Measurements from ENCODE around the gene ASCC1. TPM values are rescaled to one million over a fixed set of nuclear protein-coding genes. Genes with fewer than 3 reads are reported as not detected.
"Not testable (repeated sequence)": the region's sequence is repeated elsewhere in the genome, so short reads cannot be mapped to it uniquely, and the experiment has no call there.

ASCC1 gene
- total and polyA plus RNA-seq, 2 of the 4 experiments (the other 2 are of a cell fraction) = 15.9 to 21.0 TPM

DNA sequence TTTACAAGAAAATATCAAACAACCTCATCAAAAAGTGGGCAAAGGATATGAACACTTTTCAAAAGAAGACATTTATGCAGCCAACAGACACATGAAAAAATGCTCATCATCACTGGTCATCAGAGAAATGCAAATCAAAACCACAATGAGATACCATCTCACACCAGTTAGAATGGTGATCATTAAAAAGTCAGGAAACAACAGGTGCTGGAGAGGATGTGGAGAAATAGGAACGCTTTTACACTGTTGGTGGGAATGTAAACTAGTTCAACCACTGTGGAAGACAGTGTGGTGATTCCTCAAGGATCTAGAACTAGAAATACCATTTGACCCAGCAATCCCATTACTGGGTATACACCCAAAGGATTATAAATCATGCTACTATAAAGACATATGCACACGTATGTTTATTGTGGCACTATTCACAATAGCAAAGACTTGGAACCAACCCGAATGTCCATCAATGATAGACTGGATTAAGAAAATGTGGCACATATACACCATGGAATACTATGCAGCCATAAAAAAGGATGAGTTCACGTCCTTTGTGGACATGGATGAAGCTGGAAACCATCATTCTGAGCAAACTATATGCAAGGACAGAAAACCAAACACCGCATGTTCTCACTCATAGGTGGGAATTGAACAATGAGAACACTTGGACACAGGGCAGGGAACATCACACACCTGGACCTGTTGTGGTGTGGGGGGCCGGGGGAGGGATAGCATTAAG lies 65.2 kb downstream of the ASCC1 start:
- H4K20me1 ChIP-seq (ENCODE audit: insufficient read depth, low read length); H3K79me1 ChIP-seq (ENCODE audit: low read depth in 1 of 2, low read length in 2 of 2); H3K9ac ChIP-seq (ENCODE audit: low read depth, low read length); H2BK120ac ChIP-seq (ENCODE audit: low read depth, low read length); H3K4me3 ChIP-seq (ENCODE audit: insufficient read depth, low read depth, low read length); H3K56ac ChIP-seq (ENCODE audit: extremely low read depth, insufficient read depth, low read length); H3K27me3 ChIP-seq (ENCODE audit: control insufficient read depth, insufficient read depth, low read length); H3K14ac ChIP-seq (replicated peaks; ENCODE audit: low read depth, low read length); H2BK20ac ChIP-seq (ENCODE audit: low read depth, low read length); intact Hi-C loops (cut with micrococcal nuclease); dilution Hi-C loops (cut with HindIII; ENCODE audit: low sequenced_read_pairs, unreplicated experiment); DNase-seq; H3K4ac ChIP-seq (ENCODE audit: low read depth, low read length); H3K9me1 ChIP-seq (ENCODE audit: insufficient read depth, low read length); H3K4me1 ChIP-seq (ENCODE audit: control insufficient read depth, insufficient read depth, low read length); H3K18ac ChIP-seq (ENCODE audit: low read depth, low read length); CTCF ChIA-PET; H3K4me2 ChIP-seq (ENCODE audit: low read depth, low read length); H2AK9ac ChIP-seq (replicated peaks; ENCODE audit: low read depth, low read length, poor library complexity); POLR2A ChIA-PET (ENCODE audit: unreplicated experiment); in situ Hi-C loops (cut with MboI; ENCODE audit: low sequenced_read_pairs); H3K9me3 ChIP-seq (ENCODE audit: control insufficient read depth, insufficient read depth, low read length); H2AFZ ChIP-seq (replicated peaks; ENCODE audit: low read length, poor library complexity); H2AK5ac ChIP-seq (ENCODE audit: low read depth, low read length); ATAC-seq (ENCODE audit: low read depth); H2BK5ac ChIP-seq (ENCODE audit: low read depth, low read length, poor library complexity, severe bottlenecking); H3K23ac ChIP-seq (ENCODE audit: low read depth, low read length); H3K27ac ChIP-seq (ENCODE audit: insufficient read depth, low read length); H3K36me3 ChIP-seq (ENCODE audit: control insufficient read depth, insufficient read depth, low read length); H2BK15ac ChIP-seq (ENCODE audit: low read depth, low read length); H4K5ac ChIP-seq (ENCODE audit: low read depth, low read length); H4K91ac ChIP-seq (ENCODE audit: insufficient read depth, low read depth, low read length); H4K8ac ChIP-seq (ENCODE audit: low read depth in 2 of 2, low read length in 2 of 2); BruUV-seq (replicated peaks): not testable (repeated sequence)
- no CpG with 5 or more reads among the region's 6 CpGs for WGBS, 2 experiments (ENCODE audit: extremely low coverage in 2 of 2, insufficient read length in 1 of 2)

DNA sequence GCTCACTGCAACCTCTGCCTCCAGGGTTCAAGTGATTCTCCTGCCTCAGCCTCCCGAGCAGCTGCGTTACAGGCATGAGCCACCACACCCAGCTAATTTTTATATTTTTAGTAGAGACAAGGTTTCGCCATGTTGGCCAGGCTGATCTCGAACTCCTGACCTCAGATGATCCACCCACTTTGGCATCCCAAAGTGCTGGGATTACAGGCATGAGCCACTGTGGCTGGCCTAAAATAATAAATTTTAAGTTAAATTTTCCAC lies 68.8 kb downstream of the ASCC1 start:
- H3K14ac ChIP-seq (replicated peaks; ENCODE audit: low read depth, low read length); H4K20me1 ChIP-seq (ENCODE audit: insufficient read depth, low read length); H2BK120ac ChIP-seq (ENCODE audit: low read depth, low read length); H3K23ac ChIP-seq (ENCODE audit: low read depth, low read length); H2BK15ac ChIP-seq (ENCODE audit: low read depth, low read length); H2AFZ ChIP-seq (replicated peaks; ENCODE audit: low read length, poor library complexity); H3K27me3 ChIP-seq (ENCODE audit: control insufficient read depth, insufficient read depth, low read length); H3K4me3 ChIP-seq (ENCODE audit: insufficient read depth, low read depth, low read length); in situ Hi-C loops (cut with MboI; ENCODE audit: low sequenced_read_pairs); H4K8ac ChIP-seq (ENCODE audit: low read depth in 2 of 2, low read length in 2 of 2); H2AK5ac ChIP-seq (ENCODE audit: low read depth, low read length); H2BK5ac ChIP-seq (ENCODE audit: low read depth, low read length, poor library complexity, severe bottlenecking); intact Hi-C loops (cut with micrococcal nuclease); H3K27ac ChIP-seq (ENCODE audit: insufficient read depth, low read length); H2BK20ac ChIP-seq (ENCODE audit: low read depth, low read length); H3K4me2 ChIP-seq (ENCODE audit: low read depth, low read length); H4K5ac ChIP-seq (ENCODE audit: low read depth, low read length); H4K91ac ChIP-seq (ENCODE audit: insufficient read depth, low read depth, low read length); H3K9ac ChIP-seq (ENCODE audit: low read depth, low read length); dilution Hi-C loops (cut with HindIII; ENCODE audit: low sequenced_read_pairs, unreplicated experiment); H3K79me1 ChIP-seq (ENCODE audit: low read depth in 1 of 2, low read length in 2 of 2); BruUV-seq (replicated peaks); H2AK9ac ChIP-seq (replicated peaks; ENCODE audit: low read depth, low read length, poor library complexity); H3K9me1 ChIP-seq (ENCODE audit: insufficient read depth, low read length); DNase-seq; H3K56ac ChIP-seq (ENCODE audit: extremely low read depth, insufficient read depth, low read length); H3K9me3 ChIP-seq (ENCODE audit: control insufficient read depth, insufficient read depth, low read length); H3K4ac ChIP-seq (ENCODE audit: low read depth, low read length); POLR2A ChIA-PET (ENCODE audit: unreplicated experiment); H3K36me3 ChIP-seq (ENCODE audit: control insufficient read depth, insufficient read depth, low read length); ATAC-seq (ENCODE audit: low read depth); H3K18ac ChIP-seq (ENCODE audit: low read depth, low read length); H3K4me1 ChIP-seq (ENCODE audit: control insufficient read depth, insufficient read depth, low read length); CTCF ChIA-PET: not testable (repeated sequence)
- no CpG with 5 or more reads among the region's 4 CpGs for WGBS, 2 experiments (ENCODE audit: extremely low coverage in 2 of 2, insufficient read length in 1 of 2)

Measured in IMR-90 (cell line).